ENCODE data around the gene SDC3. TPM values are rescaled to one million over a fixed set of nuclear protein-coding genes. Genes with fewer than 3 reads are reported as not detected.

SDC3 gene
- total RNA-seq, 1 experiment from 2014 or later, result 0.04 TPM

GRCh38 chr1:30822006-30822405 is 86.6 kb downstream of the SDC3 start:
- Histone ChIP-seq H3K9ac (ENCODE audit: low read length) (no peak overlapping the region), H3K27ac (ENCODE audit: low read length) (no peak overlapping the region), H3K4me1 (ENCODE audit: low read length) (peaks cover 16% of the 10 kb centered on the region), H3K9me3 (ENCODE audit: low read length) (no peaks in the 10 kb centered on the region), H3K79me2 (ENCODE audit: low read length) (no peaks in the 10 kb centered on the region), H3K9me2 (replicated peaks; ENCODE audit: insufficient read depth, low read length) (no peaks in the 10 kb centered on the region), H3K36me3 (ENCODE audit: insufficient read depth, low read length) (no peaks in the 10 kb centered on the region), H4K20me1 (ENCODE audit: insufficient read depth, low read depth, low read length) (no peaks in the 10 kb centered on the region), H2AFZ (ENCODE audit: low read length) (no peak overlapping the region), H3K4me3 (ENCODE audit: low read length) (no peak overlapping the region), H3K27me3 (ENCODE audit: low read length) (no peaks in the 10 kb centered on the region), H3K4me2 (ENCODE audit: low read depth, low read length, poor library complexity, severe bottlenecking) (no peak overlapping the region)
- no peak for DNase-seq

GRCh38 chr1:30820299-30820698 is 88.3 kb downstream of the SDC3 start:
- Histone ChIP-seq H3K9ac (ENCODE audit: low read length) (no peak overlapping the region), H3K4me3 (ENCODE audit: low read length) (no peak overlapping the region), H3K9me2 (replicated peaks; ENCODE audit: insufficient read depth, low read length) (no peaks in the 10 kb centered on the region), H3K36me3 (ENCODE audit: insufficient read depth, low read length) (no peaks in the 10 kb centered on the region), H3K27ac (ENCODE audit: low read length) (no peak overlapping the region), H4K20me1 (ENCODE audit: insufficient read depth, low read depth, low read length) (no peaks in the 10 kb centered on the region), H3K79me2 (ENCODE audit: low read length) (no peaks in the 10 kb centered on the region), H3K4me2 (ENCODE audit: low read depth, low read length, poor library complexity, severe bottlenecking) (no peak overlapping the region), H3K4me1 (ENCODE audit: low read length) (peaks cover 16% of the 10 kb centered on the region), H2AFZ (ENCODE audit: low read length) (no peak overlapping the region), H3K27me3 (ENCODE audit: low read length) (no peaks in the 10 kb centered on the region), H3K9me3 (ENCODE audit: low read length) (no peaks in the 10 kb centered on the region)
- no peak for DNase-seq

Small RNA genes within 50 kb of the gene (small RNA-seq; reads per million reads assigned to genes)
- gene RN7SKP91 (11.1 reads per million, percentile 92 among the genes with 10 or more reads in this experiment), gene RN7SL371P (not detected)

Other genes with a start within 250 kb of the SDC3 start
- gene MATN1, start 185.2 kb downstream of the SDC3 start, total RNA-seq (2014; rRNA removed; shearing (Covaris generic); ENCODE audit: low replicate concordance), result 0.19 and 1.2 TPM in 2 replicates
- 117 and 184 TPM in 2 replicates for gene LAPTM5, start 151.0 kb downstream of the SDC3 start, total RNA-seq (2014; rRNA removed; shearing (Covaris generic); ENCODE audit: low replicate concordance)
- 64.0 and 96.2 TPM in 2 replicates for gene PUM1, start 157.0 kb upstream of the SDC3 start, total RNA-seq (2014; rRNA removed; shearing (Covaris generic); ENCODE audit: low replicate concordance)

All from Karpas-422 (cell line).